HepG2 (cell line): Measurements from ENCODE around the gene MED15. TPM values are rescaled to one million over a fixed set of nuclear protein-coding genes. Genes with fewer than 3 reads are reported as not detected.

ENCODE experiments used
- KIAA2018 ChIP-seq: sonication (generic); formaldehyde crosslinking; IDR thresholded peaks from 2 replicates; pipeline ENCODE4 v1.5.0; 2020; ENCODE audit warnings: mild to moderate bottlenecking, missing genetic modification reagents, borderline replicate concordance
- ZNF260 ChIP-seq: sonication (generic); formaldehyde crosslinking; IDR thresholded peaks from 2 replicates; pipeline ENCODE4 v1.4.0; 2020; ENCODE audit warnings: missing genetic modification reagents, low read depth, mild to moderate bottlenecking, borderline replicate concordance
- ZNF572 ChIP-seq: sonication (generic); formaldehyde crosslinking; IDR thresholded peaks from 2 replicates; pipeline ENCODE4 v1.5.1; 2020; ENCODE audit warnings: mild to moderate bottlenecking, missing genetic modification reagents
- ZNF672 ChIP-seq: sonication (generic); formaldehyde crosslinking; IDR thresholded peaks from 2 replicates; pipeline ENCODE4 v1.8.1; 2022; ENCODE audit warnings: missing genetic modification reagents
- ZNF770 ChIP-seq: sonication (generic); formaldehyde crosslinking; IDR thresholded peaks from 2 replicates; pipeline ENCODE4 v1.5.0; 2020; ENCODE audit warnings: mild to moderate bottlenecking, missing genetic modification reagents
- polyA plus RNA-seq, 8 experiments: library from polyadenylated mRNA; depleted of rRNA in 3 of 8; stranded (reverse) in 7 of 8; unstranded in 1 of 8; fragments of >200 nt; fragmentation: Illumina TruSeq in 4 of 8; extraction: Trizol in 4 of 8; gene quantifications; 2 replicates each; pipeline versions ENCODE4 v1.2.1 to v1.2.3, GENCODE V29; 2011 to 2016; ENCODE audit warnings: low read depth in 4 of 8, missing spikeins in 1 of 8, mixed read lengths in 1 of 8; ENCODE audit not compliant: insufficient read depth in 1 of 8
- total RNA-seq, 5 experiments: library from RNA; depleted of rRNA; stranded (reverse); fragments of >200 nt; fragmentation: Illumina TruSeq; extraction: Trizol; gene quantifications; 2 replicates each; pipeline ENCODE4 v1.2.3, GENCODE V29; 2016; ENCODE audit warnings: low read depth in 1 of 5

Gene MED15
- total and polyA plus RNA-seq, 2 of the 13 experiments (the other 11 are each of a cell fraction or from before 2014, with no cell fraction given) = 14.3 to 27.0 TPM

GRCh38 chr22:20615533-20616450, 108.4 kb downstream of the MED15 start (continued):
- TF ChIP-seq ZNF770 (CRISPR knock-in tag) = no peak
- no peak for TF ChIP-seq ZNF572 (CRISPR knock-in tag)
- TF ChIP-seq KIAA2018 (CRISPR knock-in tag) = no peak
- no peak for TF ChIP-seq ZNF672 (CRISPR knock-in tag)
- TF ChIP-seq ZNF260 (CRISPR knock-in tag) = no peak
- TF ChIP-seq, all 625 proteins: peak for 0
